Measurements from ENCODE around the gene GDA. TPM values are rescaled to one million over a fixed set of nuclear protein-coding genes. Genes with fewer than 3 reads are reported as not detected.

Gene GDA
- total RNA-seq: 0.18 TPM in 1 of 2 replicates, not detected in the other

- H3K27me3 Mint-ChIP-seq: peaks cover 41% of the 10 kb centered on the region
- H3K36me3 Mint-ChIP-seq (ENCODE audit: low read depth): no peaks in the 10 kb centered on the region
- TF ChIP-seq, protein P1, sequence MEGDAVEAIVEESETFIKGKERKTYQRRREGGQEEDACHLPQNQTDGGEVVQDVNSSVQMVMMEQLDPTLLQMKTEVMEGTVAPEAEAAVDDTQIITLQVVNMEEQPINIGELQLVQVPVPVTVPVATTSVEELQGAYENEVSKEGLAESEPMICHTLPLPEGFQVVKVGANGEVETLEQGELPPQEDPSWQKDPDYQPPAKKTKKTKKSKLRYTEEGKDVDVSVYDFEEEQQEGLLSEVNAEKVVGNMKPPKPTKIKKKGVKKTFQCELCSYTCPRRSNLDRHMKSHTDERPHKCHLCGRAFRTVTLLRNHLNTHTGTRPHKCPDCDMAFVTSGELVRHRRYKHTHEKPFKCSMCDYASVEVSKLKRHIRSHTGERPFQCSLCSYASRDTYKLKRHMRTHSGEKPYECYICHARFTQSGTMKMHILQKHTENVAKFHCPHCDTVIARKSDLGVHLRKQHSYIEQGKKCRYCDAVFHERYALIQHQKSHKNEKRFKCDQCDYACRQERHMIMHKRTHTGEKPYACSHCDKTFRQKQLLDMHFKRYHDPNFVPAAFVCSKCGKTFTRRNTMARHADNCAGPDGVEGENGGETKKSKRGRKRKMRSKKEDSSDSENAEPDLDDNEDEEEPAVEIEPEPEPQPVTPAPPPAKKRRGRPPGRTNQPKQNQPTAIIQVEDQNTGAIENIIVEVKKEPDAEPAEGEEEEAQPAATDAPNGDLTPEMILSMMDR (IDR thresholded peaks at IDR 0.05): no peak
- ChIA-PET POLR2A (no interaction called here), CTCF (no interaction called here)
- H3K4me3 Mint-ChIP-seq: peak within 1 kb of the TSS; percentile 50
- no peaks in the 10 kb centered on the region for H3K9me3 Mint-ChIP-seq
- H3K4me1 Mint-ChIP-seq: peaks cover 17% of the 10 kb centered on the region
- ATAC-seq (ENCODE audit: low read depth): no peak
- intact Hi-C loops (cut with micrococcal nuclease): loop anchor here (5.0 kb wide), 1 partner anchor 297 kb away; no protein-coding TSS in a partner anchor
- H3K27ac Mint-ChIP-seq: no peak within 1 kb of the TSS
- no peak for DNase-seq
These were observed at the start of gene GDA for GRCh38 chr9:72149231-72149975. TSS of gene GDA (plus strand) at chr9:72149440. CDS start at chr9:72149560, 120 bp downstream.

DNA sequence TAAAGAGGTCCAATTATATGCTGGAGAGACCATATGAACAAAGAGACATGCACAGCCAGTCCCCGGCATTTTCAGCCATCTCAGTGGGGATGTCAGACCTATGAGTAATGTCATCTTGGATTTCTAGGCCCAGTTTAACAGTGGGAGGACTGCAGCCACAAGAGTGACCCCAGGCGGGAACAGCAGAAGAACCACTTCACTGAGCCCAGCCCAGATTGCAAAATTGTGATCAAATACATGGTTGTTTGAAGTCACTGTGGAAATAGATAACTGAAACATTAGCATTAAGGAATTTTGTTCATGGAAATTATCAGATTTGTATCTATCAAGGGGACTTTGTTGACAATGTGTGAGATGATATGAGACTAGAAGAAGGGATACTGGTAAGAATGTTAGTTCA lies 46.7 kb upstream of the GDA start:
- CTCF ChIA-PET: no interaction called here
- Mint-ChIP-seq H3K27me3 (no peaks in the 10 kb centered on the region), H3K4me1 (no peaks in the 10 kb centered on the region), H3K36me3 (ENCODE audit: low read depth) (no peaks in the 10 kb centered on the region), H3K4me3 (no peak overlapping the region), H3K27ac (no peak overlapping the region), H3K9me3 (peaks cover 4% of the 10 kb centered on the region)
- ATAC-seq (ENCODE audit: low read depth) (no peak), DNase-seq (no peak)
- POLR2A ChIA-PET: no interaction called here
- intact Hi-C loops (cut with micrococcal nuclease): no loop called here
- TF ChIP-seq, protein P1 (IDR thresholded peaks at IDR 0.05): no peak

DNA sequence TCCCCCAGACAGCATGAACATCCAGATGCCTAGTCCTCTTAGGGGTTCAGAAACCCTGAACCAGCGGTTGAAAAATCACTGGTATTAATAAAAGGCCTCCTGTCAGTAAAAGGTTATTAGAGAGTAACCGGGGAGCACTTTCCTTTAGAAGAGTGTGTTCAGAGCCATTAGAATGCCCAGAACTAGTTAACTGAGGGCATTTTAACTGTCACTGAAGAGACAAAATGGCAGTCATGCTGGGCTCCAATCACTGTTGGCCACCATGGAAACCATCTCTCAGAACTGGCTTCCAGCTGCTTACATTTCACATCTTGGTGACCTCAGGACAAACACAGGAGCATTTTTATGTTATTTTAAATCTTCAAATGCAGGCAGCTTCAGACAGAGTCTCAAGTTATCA lies 36.2 kb upstream of the GDA start:
- Mint-ChIP-seq H3K27me3 (peaks cover 3% of the 10 kb centered on the region), H3K36me3 (ENCODE audit: low read depth) (no peaks in the 10 kb centered on the region), H3K4me3 (no peak overlapping the region), H3K9me3 (peaks cover 6% of the 10 kb centered on the region), H3K4me1 (no peaks in the 10 kb centered on the region), H3K27ac (no peak overlapping the region)
- ChIA-PET CTCF (no interaction called here), POLR2A (no interaction called here)
- TF ChIP-seq, protein P1 (IDR thresholded peaks at IDR 0.05): no peak
- ATAC-seq (ENCODE audit: low read depth) (no peak), DNase-seq (no peak)
- intact Hi-C loops (cut with micrococcal nuclease): no loop called here

DNA sequence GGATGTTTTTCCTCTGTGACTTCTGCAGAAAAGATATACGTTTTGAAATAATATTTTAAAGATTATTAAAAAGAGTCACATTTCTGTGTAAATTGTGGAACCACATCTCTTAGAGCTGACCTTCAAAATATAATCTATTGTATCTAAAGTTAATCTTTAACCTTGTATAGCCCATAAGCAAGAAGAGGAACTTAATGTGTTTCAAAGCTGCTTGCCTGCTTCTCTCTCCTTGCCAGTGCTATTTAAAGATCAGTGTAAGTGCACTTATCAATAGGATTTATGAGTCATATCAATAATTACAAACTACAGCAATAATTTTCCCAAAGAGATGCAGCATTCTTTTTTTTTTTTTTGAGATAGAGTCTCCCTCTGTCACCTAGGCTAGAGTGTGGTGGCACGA lies 29.4 kb upstream of the GDA start:
- H3K9me3 Mint-ChIP-seq: peaks cover 4% of the 10 kb centered on the region
- ChIA-PET CTCF (no interaction called here), POLR2A (interaction anchor here (0.5 kb wide), 1 partner anchor 1233 kb away, joined by 3 read pairs; no protein-coding TSS in a partner anchor)
- TF ChIP-seq, protein P1 (IDR thresholded peaks at IDR 0.05): no peak
- DNase-seq (no peak), ATAC-seq (ENCODE audit: low read depth) (no peak)
- H3K27me3 Mint-ChIP-seq: no peaks in the 10 kb centered on the region
- no peak overlapping the region for H3K27ac Mint-ChIP-seq
- intact Hi-C loops (cut with micrococcal nuclease): no loop called here
- H3K4me3 Mint-ChIP-seq: no peak overlapping the region
- no peaks in the 10 kb centered on the region for H3K4me1 Mint-ChIP-seq
- H3K36me3 Mint-ChIP-seq (ENCODE audit: low read depth): no peaks in the 10 kb centered on the region

GRCh38 chr9:72124947-72125346 lies 24.3 kb upstream of the GDA start:
- no peak overlapping the region for H3K4me3 Mint-ChIP-seq
- intact Hi-C loops (cut with micrococcal nuclease): no loop called here
- ATAC-seq (ENCODE audit: low read depth) (no peak), DNase-seq (no peak)
- TF ChIP-seq, protein P1 (IDR thresholded peaks at IDR 0.05): no peak
- no peak overlapping the region for H3K27ac Mint-ChIP-seq
- no peaks in the 10 kb centered on the region for H3K9me3 Mint-ChIP-seq
- H3K4me1 Mint-ChIP-seq: no peaks in the 10 kb centered on the region
- POLR2A ChIA-PET: no interaction called here
- no peaks in the 10 kb centered on the region for H3K36me3 Mint-ChIP-seq (ENCODE audit: low read depth)
- CTCF ChIA-PET: no interaction called here
- no peaks in the 10 kb centered on the region for H3K27me3 Mint-ChIP-seq
